Measurements from ENCODE around the gene CHCHD6.
"Not testable (repeated sequence)": the region's sequence is repeated elsewhere in the genome, so short reads cannot be mapped to it uniquely, and the experiment has no call there.

Gene CHCHD6

GRCh38 chr3:126782536-126782935 is 78.5 kb downstream of the CHCHD6 start:
- Histone ChIP-seq H3K4me3 (peak overlapping the region; percentile 67), H3K27ac (peak overlapping the region; percentile 98), H3K9ac (ENCODE audit: insufficient read length) (peak overlapping the region; percentile 62), H3K9me3 (ENCODE audit: low read depth, low read length) (peaks cover 3% of the 10 kb centered on the region; the same call in 1 of the 2 replicates), H3K36me3 (ENCODE audit: insufficient read depth, low read length) (no peaks in the 10 kb centered on the region; the same call in 1 of the 2 replicates)
- no peak for TF ChIP-seq FOXP2 (optimal IDR thresholded peaks at IDR 0.05; ENCODE audit: control extremely low read depth, extremely low read length, insufficient read depth)
- TF ChIP-seq EZH2 (IDR thresholded peaks at IDR 0.05), result no peak
- TF ChIP-seq POLR2AphosphoS5 (IDR thresholded peaks at IDR 0.05; ENCODE audit: borderline replicate concordance, low read depth, low read length), result no peak
- no peak for DNase-seq (ENCODE audit: low read depth, low spot score)

DNA sequence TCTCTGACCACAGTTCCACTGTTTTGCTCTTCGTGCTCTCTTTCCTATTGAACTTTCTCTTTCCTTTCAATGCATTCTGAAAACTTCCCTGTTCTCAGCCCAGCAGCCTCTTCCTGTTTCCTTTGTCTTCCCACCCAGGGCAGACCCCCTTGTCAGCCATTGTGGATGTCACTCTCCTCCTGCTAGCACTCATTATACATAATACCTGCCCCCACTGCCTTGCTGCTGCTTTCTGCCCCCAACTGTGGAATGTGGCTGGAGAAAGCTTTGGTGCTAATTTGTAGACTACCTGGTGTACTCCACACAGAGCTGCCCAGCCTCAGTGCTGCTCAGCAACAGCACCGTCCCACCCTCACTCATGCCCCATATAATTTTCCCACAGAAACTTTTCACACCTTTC is 80.2 kb downstream of the CHCHD6 start:
- DNase-seq (ENCODE audit: low read depth, low spot score), result no peak
- Histone ChIP-seq H3K4me3 (no peak overlapping the region), H3K27ac (no peak overlapping the region), H3K9me3 (ENCODE audit: low read depth, low read length) (peaks cover 3% of the 10 kb centered on the region; the same call in 1 of the 2 replicates), H3K9ac (ENCODE audit: insufficient read length) (no peak overlapping the region), H3K36me3 (ENCODE audit: insufficient read depth, low read length) (no peaks in the 10 kb centered on the region; the same call in 1 of the 2 replicates)
- TF ChIP-seq FOXP2 (optimal IDR thresholded peaks at IDR 0.05; ENCODE audit: control extremely low read depth, extremely low read length, insufficient read depth), result no peak
- no peak for TF ChIP-seq EZH2 (IDR thresholded peaks at IDR 0.05)
- no peak for TF ChIP-seq POLR2AphosphoS5 (IDR thresholded peaks at IDR 0.05; ENCODE audit: borderline replicate concordance, low read depth, low read length)

DNA sequence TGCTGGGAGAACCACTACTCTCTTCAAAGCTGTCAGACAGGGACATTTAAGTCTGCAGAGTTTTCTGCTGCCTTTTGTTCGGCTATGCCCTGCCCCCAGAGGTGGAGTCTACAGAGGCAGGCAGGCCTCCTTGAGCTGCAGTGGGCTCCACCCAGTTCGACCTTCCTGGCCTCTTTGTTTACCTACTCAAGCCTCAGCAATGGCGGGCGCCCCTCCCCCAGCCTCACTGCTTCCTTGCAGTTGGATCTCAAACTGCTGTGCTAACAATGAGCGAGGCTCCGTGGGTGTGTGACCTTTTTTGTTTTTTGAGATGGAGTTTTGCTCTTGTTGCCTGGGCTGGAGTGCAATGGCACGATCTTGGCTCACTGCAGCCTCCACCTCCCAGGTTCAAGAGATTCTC is 87.3 kb downstream of the CHCHD6 start:
- H3K36me3 ChIP-seq (ENCODE audit: insufficient read depth, low read length); H3K27ac ChIP-seq; H3K4me3 ChIP-seq; DNase-seq (ENCODE audit: low read depth, low spot score); H3K9me3 ChIP-seq (ENCODE audit: low read depth, low read length); H3K9ac ChIP-seq (ENCODE audit: insufficient read length): not testable (repeated sequence)

DNA sequence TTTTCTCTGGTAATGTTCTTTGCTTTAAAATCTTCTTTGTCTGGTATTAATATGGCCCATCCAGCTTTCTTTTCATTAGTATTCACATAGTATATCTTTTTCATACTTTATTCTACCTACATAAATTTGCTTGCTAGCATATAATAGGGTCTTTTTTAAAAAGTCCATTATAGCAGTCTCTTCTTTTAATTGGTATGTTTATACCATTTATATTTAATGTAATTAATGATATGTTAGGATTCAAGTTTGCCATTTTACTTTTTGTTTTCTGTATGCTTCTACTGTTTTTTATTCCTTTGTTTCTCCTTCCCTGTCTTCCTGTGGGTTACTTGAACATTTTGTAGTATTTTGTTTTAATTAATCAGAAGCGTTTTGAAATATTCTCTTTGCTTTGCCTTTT is 89.0 kb downstream of the CHCHD6 start:
- TF ChIP-seq POLR2AphosphoS5 (IDR thresholded peaks at IDR 0.05; ENCODE audit: borderline replicate concordance, low read depth, low read length) (no peak), FOXP2 (optimal IDR thresholded peaks at IDR 0.05; ENCODE audit: control extremely low read depth, extremely low read length, insufficient read depth) (no peak), EZH2 (IDR thresholded peaks at IDR 0.05) (no peak)

GRCh38 chr3:126797563-126797962 is 93.5 kb downstream of the CHCHD6 start:
- peak overlapping the region; percentile 72 for H3K27ac ChIP-seq
- peaks cover 9% of the 10 kb centered on the region; the same call in 1 of the 2 replicates for H3K9me3 ChIP-seq (ENCODE audit: low read depth, low read length)
- no peak for TF ChIP-seq EZH2 (IDR thresholded peaks at IDR 0.05)
- no peak for TF ChIP-seq FOXP2 (optimal IDR thresholded peaks at IDR 0.05; ENCODE audit: control extremely low read depth, extremely low read length, insufficient read depth)
- TF ChIP-seq POLR2AphosphoS5 (IDR thresholded peaks at IDR 0.05; ENCODE audit: borderline replicate concordance, low read depth, low read length), result no peak
- H3K4me3 ChIP-seq, result peak overlapping the region; percentile 34
- H3K9ac ChIP-seq (ENCODE audit: insufficient read length), result peak overlapping the region; percentile 0
- no peak for DNase-seq (ENCODE audit: low read depth, low spot score)
- H3K36me3 ChIP-seq (ENCODE audit: insufficient read depth, low read length), result peaks cover 9% of the 10 kb centered on the region; the same call in 1 of the 2 replicates

More for the DNA sequence above, 89.0 kb downstream of the CHCHD6 start:
- H3K27ac ChIP-seq, result no peak overlapping the region
- H3K36me3 ChIP-seq (ENCODE audit: insufficient read depth, low read length), result 0 out of 2 replicates have a peak, but pooled peaks cover 3% of the 10 kb centered on the region
- no peak overlapping the region for H3K9ac ChIP-seq (ENCODE audit: insufficient read length)
- DNase-seq (ENCODE audit: low read depth, low spot score), result no peak
- H3K4me3 ChIP-seq, result no peak overlapping the region
- peaks cover 9% of the 10 kb centered on the region; the same call in 1 of the 2 replicates for H3K9me3 ChIP-seq (ENCODE audit: low read depth, low read length)

- H3K9ac ChIP-seq (ENCODE audit: insufficient read length), result no peak overlapping the region
- DNase-seq (ENCODE audit: low read depth, low spot score), result no peak
- TF ChIP-seq POLR2AphosphoS5 (IDR thresholded peaks at IDR 0.05; ENCODE audit: borderline replicate concordance, low read depth, low read length), result no peak
- no peak for TF ChIP-seq EZH2 (IDR thresholded peaks at IDR 0.05)
- TF ChIP-seq FOXP2 (optimal IDR thresholded peaks at IDR 0.05; ENCODE audit: control extremely low read depth, extremely low read length, insufficient read depth), result no peak
- H3K4me3 ChIP-seq, result no peak overlapping the region
- H3K9me3 ChIP-seq (ENCODE audit: low read depth, low read length), result peaks cover 3% of the 10 kb centered on the region; the same call in 1 of the 2 replicates
- no peak overlapping the region for H3K27ac ChIP-seq
- H3K36me3 ChIP-seq (ENCODE audit: insufficient read depth, low read length), result peaks cover 6% of the 10 kb centered on the region; the same call in 1 of the 2 replicates
Observed at GRCh38 chr3:126798521-126798920, 94.5 kb downstream of the CHCHD6 start.

DNA sequence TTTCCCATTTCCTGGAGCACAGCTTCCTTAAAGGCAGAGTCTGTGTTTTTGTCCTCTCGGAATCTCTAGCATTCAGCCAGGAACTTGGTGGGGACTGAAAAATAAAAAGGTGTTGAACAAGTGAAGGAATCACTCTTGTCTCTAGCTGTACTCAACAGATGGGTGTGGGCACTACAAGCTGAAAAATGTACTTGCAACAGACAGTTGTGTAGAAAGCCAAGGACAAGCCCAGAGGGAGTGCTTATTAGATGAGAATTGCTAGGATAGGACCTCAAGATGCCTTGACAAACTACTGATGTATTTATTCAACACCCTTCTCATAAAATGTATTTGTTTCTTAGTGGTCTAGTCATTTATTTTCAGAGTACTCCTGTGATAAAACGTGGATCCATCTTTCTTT is 95.1 kb downstream of the CHCHD6 start:
- no peak for DNase-seq (ENCODE audit: low read depth, low spot score)
- no peak overlapping the region for H3K9ac ChIP-seq (ENCODE audit: insufficient read length)
- TF ChIP-seq EZH2 (IDR thresholded peaks at IDR 0.05) (no peak), FOXP2 (optimal IDR thresholded peaks at IDR 0.05; ENCODE audit: control extremely low read depth, extremely low read length, insufficient read depth) (no peak), POLR2AphosphoS5 (IDR thresholded peaks at IDR 0.05; ENCODE audit: borderline replicate concordance, low read depth, low read length) (no peak)
- H3K36me3 ChIP-seq (ENCODE audit: insufficient read depth, low read length), result peaks cover 6% of the 10 kb centered on the region; the same call in 1 of the 2 replicates
- no peak overlapping the region for H3K4me3 ChIP-seq
- H3K27ac ChIP-seq, result no peak overlapping the region
- no peaks in the 10 kb centered on the region for H3K9me3 ChIP-seq (ENCODE audit: low read depth, low read length)

GRCh38 chr3:126801312-126801711 is 97.3 kb downstream of the CHCHD6 start:
- H3K4me3 ChIP-seq; H3K9me3 ChIP-seq (ENCODE audit: low read depth, low read length); H3K36me3 ChIP-seq (ENCODE audit: insufficient read depth, low read length); H3K27ac ChIP-seq; DNase-seq (ENCODE audit: low read depth, low spot score); H3K9ac ChIP-seq (ENCODE audit: insufficient read length): not testable (repeated sequence)

DNA sequence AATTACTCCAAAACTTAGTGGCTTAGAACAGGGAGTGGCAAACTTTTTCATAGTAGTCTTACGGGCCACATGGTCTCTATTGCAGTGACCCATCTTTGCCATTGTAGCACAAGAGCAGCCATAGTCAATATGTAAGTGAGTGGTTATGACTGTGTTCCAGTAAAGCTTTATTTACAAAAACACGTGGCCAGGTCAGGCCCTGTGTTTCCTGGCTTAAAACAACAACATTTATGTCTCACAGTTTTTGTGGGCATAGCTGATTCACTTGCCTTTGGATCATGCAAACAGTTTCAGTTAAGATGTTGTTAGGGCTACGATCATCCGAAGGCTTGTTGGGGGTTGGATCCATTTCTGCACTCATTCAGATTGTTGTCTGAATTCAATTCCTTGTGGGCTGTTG is 103.8 kb downstream of the CHCHD6 start:
- Histone ChIP-seq H3K9ac (ENCODE audit: insufficient read length) (no peak overlapping the region), H3K4me3 (no peak overlapping the region), H3K27ac (no peak overlapping the region), H3K36me3 (ENCODE audit: insufficient read depth, low read length) (no peaks in the 10 kb centered on the region), H3K9me3 (ENCODE audit: low read depth, low read length) (no peaks in the 10 kb centered on the region)
- TF ChIP-seq POLR2AphosphoS5 (IDR thresholded peaks at IDR 0.05; ENCODE audit: borderline replicate concordance, low read depth, low read length) (no peak), EZH2 (IDR thresholded peaks at IDR 0.05) (no peak), FOXP2 (optimal IDR thresholded peaks at IDR 0.05; ENCODE audit: control extremely low read depth, extremely low read length, insufficient read depth) (no peak)
- DNase-seq (ENCODE audit: low read depth, low spot score), result no peak

Data from SK-N-MC (cell line).